ENCODE measurements around the gene DPY30.

The DPY30 gene

GRCh38 chr2:31986906-31987305 is 52.7 kb downstream of the DPY30 start:
- H3K27me3 ChIP-seq (replicated peaks), result no peaks in the 10 kb centered on the region
- no peak for TF ChIP-seq CTCF (IDR thresholded peaks at IDR 0.05; ENCODE audit: low read depth, low read length, missing control alignments)
- no peaks in the 10 kb centered on the region for H3K36me3 ChIP-seq (replicated peaks)
- H3K4me3 ChIP-seq (ENCODE audit: low read depth, low read length), result no peak overlapping the region
- in situ Hi-C loops (cut with HindIII; ENCODE audit: low pct_ligation_motif_present, low sequenced_read_pairs), result no loop called here
- H3K27ac ChIP-seq, result no peak overlapping the region
- no peak for DNase-seq

GRCh38 chr2:31983762-31984467 is 55.7 kb downstream of the DPY30 start:
- no peak overlapping the region for H3K27ac ChIP-seq
- no peak overlapping the region for H3K4me3 ChIP-seq (ENCODE audit: low read depth, low read length)
- no peak for TF ChIP-seq CTCF (IDR thresholded peaks at IDR 0.05; ENCODE audit: low read depth, low read length, missing control alignments)
- no peaks in the 10 kb centered on the region for H3K36me3 ChIP-seq (replicated peaks)
- in situ Hi-C loops (cut with HindIII; ENCODE audit: low pct_ligation_motif_present, low sequenced_read_pairs), result no loop called here
- no peaks in the 10 kb centered on the region for H3K27me3 ChIP-seq (replicated peaks)
- DNase-seq, result no peak

GRCh38 chr2:31980674-31981356 is 58.8 kb downstream of the DPY30 start:
- DNase-seq, result peak; percentile 41
- peak; percentile 17 for TF ChIP-seq CTCF (IDR thresholded peaks at IDR 0.05; ENCODE audit: low read depth, low read length, missing control alignments)
- no peak overlapping the region for H3K4me3 ChIP-seq (ENCODE audit: low read depth, low read length)
- no peaks in the 10 kb centered on the region for H3K27me3 ChIP-seq (replicated peaks)
- no peak overlapping the region for H3K27ac ChIP-seq
- in situ Hi-C loops (cut with HindIII; ENCODE audit: low pct_ligation_motif_present, low sequenced_read_pairs), result no loop called here
- no peaks in the 10 kb centered on the region for H3K36me3 ChIP-seq (replicated peaks)

GRCh38 chr2:31979956-31980355 is 59.6 kb downstream of the DPY30 start:
- in situ Hi-C loops (cut with HindIII; ENCODE audit: low pct_ligation_motif_present, low sequenced_read_pairs), result no loop called here
- no peaks in the 10 kb centered on the region for H3K36me3 ChIP-seq (replicated peaks)
- no peak overlapping the region for H3K27ac ChIP-seq
- DNase-seq, result no peak
- TF ChIP-seq CTCF (IDR thresholded peaks at IDR 0.05; ENCODE audit: low read depth, low read length, missing control alignments), result no peak
- H3K4me3 ChIP-seq (ENCODE audit: low read depth, low read length), result no peak overlapping the region
- H3K27me3 ChIP-seq (replicated peaks), result no peaks in the 10 kb centered on the region

- H3K4me3 ChIP-seq (ENCODE audit: low read depth, low read length), result no peak overlapping the region
- no peak overlapping the region for H3K27ac ChIP-seq
- H3K36me3 ChIP-seq (replicated peaks), result no peaks in the 10 kb centered on the region
- TF ChIP-seq CTCF (IDR thresholded peaks at IDR 0.05; ENCODE audit: low read depth, low read length, missing control alignments), result no peak
- no peaks in the 10 kb centered on the region for H3K27me3 ChIP-seq (replicated peaks)
- no peak for DNase-seq
- in situ Hi-C loops (cut with HindIII; ENCODE audit: low pct_ligation_motif_present, low sequenced_read_pairs), result no loop called here
Observed at GRCh38 chr2:31979018-31979417, 60.6 kb downstream of the DPY30 start.

Data from brain microvascular endothelial cell (primary cell).